Activated naive CD8-positive, alpha-beta T cell treated with anti-CD3 and anti-CD28 coated beads, Interleukin-2, amount 10 ng/mL, durations not matched to agents 7 days and 5 days (primary cell): ENCODE data around the gene LRRC40. TPM values are rescaled to one million over a fixed set of nuclear protein-coding genes. Genes with fewer than 3 reads are reported as not detected.

Source experiments
- ATAC-seq: fragments of 150-1000 bp; cut with Tn5 transposase; one replicate; pipeline ENCODE4 v1.10.0; 2021; ENCODE audit warnings: low read depth, moderate library complexity
- POLR2A ChIA-PET: fragments of 350-600 bp; sonication (Branson Sonifier 250); formaldehyde crosslinking; loops from one replicate; lab custom pipeline; 2021; ENCODE audit warnings: antibody characterized with exemption; lab: Charles Lee
- DNase-seq: peaks from one replicate; pipeline ENCODE4 v3.0.0; 2021
- H3K27ac Mint-ChIP-seq: one replicate; pipeline ENCODE4 v1.8.0; 2022; ENCODE audit warnings: mild to moderate bottlenecking, mixed read lengths
- H3K27me3 Mint-ChIP-seq: one replicate; pipeline ENCODE4 v1.8.0; 2022; ENCODE audit warnings: mild to moderate bottlenecking, moderate library complexity, mixed read lengths
- H3K36me3 Mint-ChIP-seq: one replicate; pipeline ENCODE4 v1.8.0; 2021; ENCODE audit warnings: mild to moderate bottlenecking, mixed read lengths
- H3K4me1 Mint-ChIP-seq: one replicate; pipeline ENCODE4 v1.8.0; 2021; ENCODE audit warnings: mixed read lengths
- H3K4me3 Mint-ChIP-seq: one replicate; pipeline ENCODE4 v1.8.0; 2022; ENCODE audit warnings: mild to moderate bottlenecking, moderate library complexity, mixed read lengths
- H3K9me3 Mint-ChIP-seq: one replicate; pipeline ENCODE4 v1.8.0; 2021; ENCODE audit warnings: mixed read lengths
- total RNA-seq, 2 experiments: library from RNA; stranded (reverse); gene quantifications; one replicate each; pipeline ENCODE4 v1.2.3, GENCODE V29; 2021

The LRRC40 gene
- total RNA-seq, 2 experiments from 2014 or later: 16.9 to 18.8 TPM

DNA sequence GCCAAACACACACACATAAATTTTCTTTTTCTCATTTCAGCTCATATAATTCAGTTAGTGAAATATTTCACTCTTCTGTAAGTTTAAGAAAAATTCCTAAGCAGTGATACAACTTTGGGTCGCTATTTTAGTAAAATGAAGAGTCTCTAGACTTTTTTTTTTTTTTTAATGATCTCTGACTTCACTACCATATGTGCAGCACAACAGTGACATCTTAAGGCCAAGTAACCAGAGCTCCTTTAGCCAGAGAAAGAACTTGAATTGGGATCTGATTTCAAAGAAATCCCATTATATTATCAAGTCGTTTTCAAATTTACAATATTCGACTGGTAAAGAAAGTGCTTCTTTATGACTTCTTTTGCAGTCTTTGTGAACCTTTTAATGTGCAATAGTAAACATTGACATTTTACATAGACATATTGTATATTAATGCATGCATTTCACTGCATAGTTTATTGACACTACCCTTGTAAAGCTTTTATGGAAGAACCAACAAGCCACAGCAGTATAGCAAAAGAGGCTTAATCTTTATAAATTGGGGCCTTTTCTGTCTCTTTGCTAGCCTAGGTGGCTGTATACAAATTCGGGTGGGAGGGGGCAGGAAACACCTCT is 62.2 kb downstream of the LRRC40 start:
- H3K27ac Mint-ChIP-seq: no peak overlapping the region
- POLR2A ChIA-PET: interaction anchor here (0.7 kb wide), 1 partner anchor 1392 kb away, joined by 3 read pairs; no protein-coding TSS in a partner anchor
- no peak overlapping the region for H3K4me3 Mint-ChIP-seq
- DNase-seq (no peak), ATAC-seq (no peak)
- H3K9me3 Mint-ChIP-seq: no peaks in the 10 kb centered on the region
- H3K4me1 Mint-ChIP-seq: no peaks in the 10 kb centered on the region
- peaks cover 3% of the 10 kb centered on the region for H3K36me3 Mint-ChIP-seq
- H3K27me3 Mint-ChIP-seq: no peaks in the 10 kb centered on the region

- no peaks in the 10 kb centered on the region for H3K36me3 Mint-ChIP-seq
- ATAC-seq (no peak), DNase-seq (no peak)
- H3K27ac Mint-ChIP-seq: no peak overlapping the region
- no peak overlapping the region for H3K4me3 Mint-ChIP-seq
- H3K4me1 Mint-ChIP-seq: no peaks in the 10 kb centered on the region
- no peaks in the 10 kb centered on the region for H3K27me3 Mint-ChIP-seq
- no peaks in the 10 kb centered on the region for H3K9me3 Mint-ChIP-seq
- POLR2A ChIA-PET: no interaction called here
Measured at GRCh38 chr1:70142075-70142474, 63.3 kb downstream of the LRRC40 start.

- no peak for ATAC-seq
- POLR2A ChIA-PET: no interaction called here
- Mint-ChIP-seq H3K27ac (no peak overlapping the region), H3K4me1 (no peaks in the 10 kb centered on the region), H3K4me3 (no peak overlapping the region), H3K36me3 (no peaks in the 10 kb centered on the region), H3K9me3 (no peaks in the 10 kb centered on the region), H3K27me3 (peaks cover 9% of the 10 kb centered on the region)
- DNase-seq: no peak
Measured at GRCh38 chr1:70140894-70141293, 64.5 kb downstream of the LRRC40 start.

DNA sequence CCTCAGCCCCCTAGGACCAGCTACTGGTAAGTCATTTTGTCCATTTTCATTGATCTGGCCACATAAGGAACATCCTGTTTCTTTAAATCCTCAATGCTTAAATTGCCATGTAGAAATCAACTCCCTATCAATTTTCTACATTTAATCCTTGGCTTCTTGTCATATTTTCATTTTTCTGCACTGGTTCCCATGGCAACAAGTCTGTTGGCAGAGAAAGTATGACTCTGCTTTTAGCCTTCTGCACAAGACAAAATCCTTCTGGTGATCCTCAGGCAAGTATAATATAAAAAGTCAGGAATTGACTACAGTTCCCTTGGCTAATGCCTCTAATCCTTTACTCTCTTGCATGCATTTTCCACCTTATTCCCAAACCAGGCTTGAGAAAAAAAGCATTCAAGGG is 65.0 kb downstream of the LRRC40 start:
- no peak for ATAC-seq
- no peaks in the 10 kb centered on the region for H3K36me3 Mint-ChIP-seq
- H3K4me3 Mint-ChIP-seq: no peak overlapping the region
- no peak overlapping the region for H3K27ac Mint-ChIP-seq
- no peak for DNase-seq
- no peaks in the 10 kb centered on the region for H3K9me3 Mint-ChIP-seq
- H3K27me3 Mint-ChIP-seq: peaks cover 14% of the 10 kb centered on the region
- H3K4me1 Mint-ChIP-seq: no peaks in the 10 kb centered on the region
- POLR2A ChIA-PET: no interaction called here

DNA sequence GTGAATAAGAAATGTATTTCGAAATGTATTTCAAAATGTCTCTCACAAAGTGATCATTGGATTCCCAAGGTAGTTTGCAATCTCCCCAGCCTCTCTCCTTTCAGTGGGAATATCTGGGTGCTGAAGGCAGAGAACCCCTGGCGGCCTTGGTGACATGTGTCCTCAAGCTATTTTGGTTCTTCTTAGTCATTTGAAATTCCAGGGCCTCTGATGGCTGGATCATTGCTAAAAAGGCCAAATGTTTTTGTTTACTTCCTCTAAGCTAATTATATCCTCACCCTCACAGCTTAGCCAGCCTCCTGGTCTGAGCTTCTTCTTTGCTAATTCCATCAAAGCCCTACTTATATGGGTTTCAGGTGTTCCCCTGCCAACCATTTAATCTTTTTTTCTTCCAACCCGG is 71.2 kb downstream of the LRRC40 start:
- Mint-ChIP-seq H3K4me1 (peaks cover 2% of the 10 kb centered on the region), H3K36me3 (no peaks in the 10 kb centered on the region), H3K27ac (no peak overlapping the region), H3K27me3 (peaks cover 37% of the 10 kb centered on the region), H3K4me3 (no peak overlapping the region), H3K9me3 (no peaks in the 10 kb centered on the region)
- no peak for ATAC-seq
- no peak for DNase-seq
- POLR2A ChIA-PET: no interaction called here

- DNase-seq: no peak
- Mint-ChIP-seq H3K4me3 (no peak overlapping the region), H3K36me3 (no peaks in the 10 kb centered on the region), H3K27me3 (peaks cover 20% of the 10 kb centered on the region), H3K4me1 (no peaks in the 10 kb centered on the region), H3K27ac (no peak overlapping the region), H3K9me3 (no peaks in the 10 kb centered on the region)
- no peak for ATAC-seq
- POLR2A ChIA-PET: no interaction called here
Measured at GRCh38 chr1:70117046-70117445, 88.3 kb downstream of the LRRC40 start.

- H3K4me1 Mint-ChIP-seq: no peaks in the 10 kb centered on the region
- peaks cover 20% of the 10 kb centered on the region for H3K27me3 Mint-ChIP-seq
- no peaks in the 10 kb centered on the region for H3K9me3 Mint-ChIP-seq
- no peak overlapping the region for H3K27ac Mint-ChIP-seq
- POLR2A ChIA-PET: no interaction called here
- DNase-seq: no peak
- no peak overlapping the region for H3K4me3 Mint-ChIP-seq
- no peaks in the 10 kb centered on the region for H3K36me3 Mint-ChIP-seq
- ATAC-seq: no peak
Measured at GRCh38 chr1:70115315-70115714, 90.1 kb downstream of the LRRC40 start.

DNA sequence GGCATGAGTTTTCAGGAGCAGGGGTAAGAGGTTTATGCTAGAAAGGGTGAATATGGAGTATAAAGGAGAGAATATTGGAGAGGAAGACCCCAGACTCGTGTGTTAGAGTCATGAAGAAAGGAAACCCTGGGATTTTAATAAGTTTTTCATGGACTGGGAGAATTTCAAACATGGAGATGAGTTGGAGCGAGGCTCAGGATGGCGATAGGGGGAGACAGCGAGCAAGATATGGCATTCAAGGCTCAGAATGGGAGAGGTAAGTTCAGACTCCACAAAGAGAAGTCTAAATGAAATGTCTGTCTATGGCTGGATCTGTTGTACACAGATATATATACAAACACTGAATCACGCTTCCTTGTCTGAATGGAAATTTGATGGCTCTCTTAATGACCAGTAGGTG is 92.5 kb downstream of the LRRC40 start:
- H3K9me3 Mint-ChIP-seq: no peaks in the 10 kb centered on the region
- H3K27me3 Mint-ChIP-seq: peaks cover 10% of the 10 kb centered on the region
- DNase-seq (no peak), ATAC-seq (no peak)
- POLR2A ChIA-PET: no interaction called here
- H3K36me3 Mint-ChIP-seq: no peaks in the 10 kb centered on the region
- no peak overlapping the region for H3K27ac Mint-ChIP-seq
- H3K4me3 Mint-ChIP-seq: no peak overlapping the region
- no peaks in the 10 kb centered on the region for H3K4me1 Mint-ChIP-seq

DNA sequence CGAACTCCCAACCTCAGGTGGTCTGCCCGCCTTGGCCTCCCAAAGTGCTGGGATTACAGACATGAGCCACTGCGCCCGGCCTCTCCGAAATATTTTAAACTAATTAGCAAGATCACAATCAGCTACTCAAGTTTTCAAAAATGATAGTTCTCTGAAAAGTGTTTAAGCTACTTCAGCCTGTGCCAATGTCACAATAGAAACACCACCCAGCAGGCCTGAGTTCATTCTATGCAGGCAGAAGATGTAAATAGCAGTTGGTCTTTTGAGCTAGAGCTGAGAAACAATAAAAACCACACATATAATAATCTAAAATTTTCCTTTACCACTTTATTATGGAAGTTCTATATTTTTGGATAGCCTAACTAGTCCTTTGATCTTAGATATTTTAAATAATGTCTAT is 96.1 kb downstream of the LRRC40 start:
- ATAC-seq (no peak), DNase-seq (no peak)
- peaks cover 3% of the 10 kb centered on the region for H3K27me3 Mint-ChIP-seq
- POLR2A ChIA-PET: no interaction called here
- no peak overlapping the region for H3K27ac Mint-ChIP-seq
- H3K36me3 Mint-ChIP-seq: no peaks in the 10 kb centered on the region
- H3K4me1 Mint-ChIP-seq: no peaks in the 10 kb centered on the region
- no peaks in the 10 kb centered on the region for H3K9me3 Mint-ChIP-seq
- H3K4me3 Mint-ChIP-seq: no peak overlapping the region

DNA sequence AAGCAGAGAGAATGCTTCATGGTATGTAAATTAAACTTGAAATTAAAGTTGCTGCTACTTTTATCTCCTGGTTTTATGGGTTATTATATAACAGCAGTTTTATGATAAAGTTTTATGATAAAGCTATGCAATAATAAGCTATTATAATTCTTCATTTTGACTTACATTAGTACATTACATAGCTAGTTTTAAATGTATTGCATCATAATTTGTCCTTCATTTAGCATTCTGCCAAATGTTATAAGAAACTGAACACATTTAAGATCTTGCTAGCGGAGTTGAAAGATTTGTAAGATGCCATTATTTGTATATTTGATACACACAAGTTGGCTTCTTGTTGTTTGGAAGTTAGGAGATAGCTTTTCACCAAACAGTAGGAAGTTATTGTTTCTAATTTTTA is 101.6 kb downstream of the LRRC40 start:
- Mint-ChIP-seq H3K27ac (no peak overlapping the region), H3K4me3 (no peak overlapping the region), H3K4me1 (no peaks in the 10 kb centered on the region), H3K27me3 (peaks cover 2% of the 10 kb centered on the region), H3K36me3 (no peaks in the 10 kb centered on the region), H3K9me3 (no peaks in the 10 kb centered on the region)
- no peak for DNase-seq
- ATAC-seq: no peak
- POLR2A ChIA-PET: no interaction called here

DNA sequence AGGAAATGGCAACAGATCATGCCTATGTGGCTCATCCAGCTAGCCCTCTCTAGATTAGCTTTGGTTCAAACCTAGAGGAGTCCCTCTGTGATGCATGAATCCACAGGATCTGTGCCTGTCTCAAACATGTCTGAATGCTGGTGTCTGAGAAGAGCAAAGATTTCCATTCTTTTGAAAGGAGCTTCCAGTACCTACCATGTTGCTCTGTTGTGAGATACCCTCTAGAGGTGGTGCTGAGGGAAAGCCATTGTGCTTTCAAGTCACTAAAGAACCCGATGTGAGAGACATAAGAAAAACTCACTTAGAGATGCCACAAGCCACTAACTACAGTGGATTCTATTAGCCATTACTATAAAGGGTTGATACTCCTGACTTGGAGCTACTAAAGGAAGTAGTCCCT is 103.6 kb downstream of the LRRC40 start:
- no peak for DNase-seq
- H3K27me3 Mint-ChIP-seq: no peaks in the 10 kb centered on the region
- no peak for ATAC-seq
- POLR2A ChIA-PET: no interaction called here
- H3K27ac Mint-ChIP-seq: no peak overlapping the region
- H3K4me1 Mint-ChIP-seq: no peaks in the 10 kb centered on the region
- H3K9me3 Mint-ChIP-seq: no peaks in the 10 kb centered on the region
- no peak overlapping the region for H3K4me3 Mint-ChIP-seq
- no peaks in the 10 kb centered on the region for H3K36me3 Mint-ChIP-seq

GRCh38 chr1:70101231-70101630 is 104.1 kb downstream of the LRRC40 start:
- DNase-seq (no peak), ATAC-seq (no peak)
- Mint-ChIP-seq H3K36me3 (no peaks in the 10 kb centered on the region), H3K4me1 (no peaks in the 10 kb centered on the region), H3K27ac (no peak overlapping the region), H3K27me3 (no peaks in the 10 kb centered on the region), H3K4me3 (no peak overlapping the region), H3K9me3 (no peaks in the 10 kb centered on the region)
- POLR2A ChIA-PET: no interaction called here
